Measurements from ENCODE around the gene ACTN4.

DNA sequence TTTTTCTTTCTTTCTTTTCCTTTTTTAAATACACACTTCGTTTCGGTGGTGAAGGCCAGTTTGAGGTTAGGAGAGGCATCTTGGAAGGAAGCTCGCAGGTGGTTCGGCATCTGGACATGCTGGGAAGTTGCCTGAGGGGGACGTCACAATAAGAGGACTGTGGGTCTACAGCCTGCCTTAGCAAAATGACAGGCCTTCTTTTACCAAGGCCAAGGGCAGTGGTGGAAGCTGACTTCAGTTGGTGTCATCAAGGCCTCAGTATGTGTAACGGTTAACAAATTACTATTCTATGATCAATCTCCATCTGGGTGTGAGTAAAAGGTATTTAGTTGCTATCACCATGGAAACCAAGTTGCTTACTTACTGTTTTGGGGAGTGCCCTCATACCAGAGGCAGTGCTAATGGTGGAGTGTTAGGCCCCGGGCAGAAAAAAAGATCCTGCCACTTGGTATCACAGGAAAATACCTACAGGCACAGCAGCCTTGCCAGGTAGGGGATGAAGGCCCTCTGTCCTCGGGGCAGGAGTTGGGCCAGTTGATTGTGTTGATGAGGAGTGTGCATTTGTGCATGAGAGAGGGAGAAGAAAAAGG lies 10.3 kb downstream of the ACTN4 start:
- TF ChIP-seq EZH2 (IDR thresholded peaks at IDR 0.05; ENCODE audit: borderline replicate concordance) (no peak), EZH2phosphoT487 (IDR thresholded peaks at IDR 0.05; ENCODE audit: low read depth, severe bottlenecking, unreplicated experiment) (no peak)
- TF ChIP-seq, protein P1, sequence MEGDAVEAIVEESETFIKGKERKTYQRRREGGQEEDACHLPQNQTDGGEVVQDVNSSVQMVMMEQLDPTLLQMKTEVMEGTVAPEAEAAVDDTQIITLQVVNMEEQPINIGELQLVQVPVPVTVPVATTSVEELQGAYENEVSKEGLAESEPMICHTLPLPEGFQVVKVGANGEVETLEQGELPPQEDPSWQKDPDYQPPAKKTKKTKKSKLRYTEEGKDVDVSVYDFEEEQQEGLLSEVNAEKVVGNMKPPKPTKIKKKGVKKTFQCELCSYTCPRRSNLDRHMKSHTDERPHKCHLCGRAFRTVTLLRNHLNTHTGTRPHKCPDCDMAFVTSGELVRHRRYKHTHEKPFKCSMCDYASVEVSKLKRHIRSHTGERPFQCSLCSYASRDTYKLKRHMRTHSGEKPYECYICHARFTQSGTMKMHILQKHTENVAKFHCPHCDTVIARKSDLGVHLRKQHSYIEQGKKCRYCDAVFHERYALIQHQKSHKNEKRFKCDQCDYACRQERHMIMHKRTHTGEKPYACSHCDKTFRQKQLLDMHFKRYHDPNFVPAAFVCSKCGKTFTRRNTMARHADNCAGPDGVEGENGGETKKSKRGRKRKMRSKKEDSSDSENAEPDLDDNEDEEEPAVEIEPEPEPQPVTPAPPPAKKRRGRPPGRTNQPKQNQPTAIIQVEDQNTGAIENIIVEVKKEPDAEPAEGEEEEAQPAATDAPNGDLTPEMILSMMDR (IDR thresholded peaks at IDR 0.05; ENCODE audit: poor library complexity), result no peak

Measured in hepatocyte (in vitro differentiated cells).